HEK293 (cell line): ENCODE results near the gene MIB2.

Source experiments
- CTCF ChIA-PET: fragments of 350-600 bp; formaldehyde crosslinking; extraction: SDS; loops from one replicate; lab custom pipeline; 2021; ENCODE audit warnings: antibody characterized with exemption; lab: Yijun Ruan, JAX
- POLR2A ChIA-PET: fragments of 300-600 bp; formaldehyde crosslinking; extraction: SDS; loops from one replicate; lab custom pipeline; 2020; ENCODE audit warnings: antibody characterized with exemption, inconsistent platforms; lab: Yijun Ruan, JAX
- H3K27ac ChIP-seq: fragments of 200-500 bp; sonication (Bioruptor generic); 2 replicates; pipeline ENCODE4 v1.5.1; 2014; ENCODE audit warnings: low read depth, low read length, control low read depth, inconsistent platforms; ENCODE audit errors: extremely low read depth
- H3K36me3 ChIP-seq, 2 experiments: fragments of 200-500 bp in 1 of 2; sonication (Bioruptor generic) in 1 of 2; 1 replicate in 1 of 2; 2 replicates in 1 of 2; pipeline ENCODE4 v1.5.1; 2014 to 2017; ENCODE audit warnings: inconsistent platforms in 2 of 2, low read length in 2 of 2; ENCODE audit not compliant: control insufficient read depth in 2 of 2, insufficient read depth in 1 of 2
- H3K4me1 ChIP-seq: fragments of 200-500 bp; sonication (Bioruptor generic); 2 replicates; pipeline ENCODE4 v1.5.1; 2014; ENCODE audit warnings: mild to moderate bottlenecking, low read length, inconsistent platforms; ENCODE audit not compliant: control insufficient read depth, insufficient read depth
- H3K4me3 ChIP-seq: 2 replicates; pipeline ENCODE4 v1.5.1; 2011; ENCODE audit warnings: low read depth, mild to moderate bottlenecking, control low read depth, low read length, moderate library complexity
- H3K9me3 ChIP-seq: fragments of 200-500 bp; sonication (Bioruptor generic); 2 replicates; pipeline ENCODE4 v1.5.1; 2014; ENCODE audit warnings: low read depth, low read length, inconsistent platforms; ENCODE audit not compliant: control insufficient read depth, insufficient read depth
- REST ChIP-seq: fragments of 450-650 bp; formaldehyde crosslinking; IDR thresholded peaks from 2 replicates; pipeline ENCODE4 v1.5.1; 2016; ENCODE audit warnings: missing biosample characterization, missing genetic modification characterization
- SALL2 ChIP-seq: fragments of 450-650 bp; formaldehyde crosslinking; IDR thresholded peaks from 2 replicates; pipeline ENCODE4 v1.5.0; 2017; ENCODE audit warnings: missing biosample characterization, mild to moderate bottlenecking, missing genetic modification characterization, borderline replicate concordance
- ZBTB26 ChIP-seq: fragments of 450-650 bp; formaldehyde crosslinking; optimal IDR thresholded peaks from 2 replicates; pipeline ENCODE3; 2016; ENCODE audit warnings: missing biosample characterization, mild to moderate bottlenecking, missing genetic modification characterization
- ZBTB6 ChIP-seq: fragments of 450-650 bp; formaldehyde crosslinking; IDR thresholded peaks from 2 replicates; pipeline ENCODE4 v1.5.1; 2017; ENCODE audit warnings: missing biosample characterization, missing genetic modification characterization
- ZFHX2 ChIP-seq: fragments of 450-650 bp; formaldehyde crosslinking; conservative IDR thresholded peaks from 2 replicates; pipeline ENCODE4 v1.5.1; 2016; ENCODE audit warnings: missing biosample characterization, missing genetic modification characterization
- ZNF211 ChIP-seq: fragments of 450-650 bp; formaldehyde crosslinking; IDR thresholded peaks from 2 replicates; pipeline ENCODE4 v1.5.1; 2016; ENCODE audit warnings: low read depth, missing biosample characterization, missing genetic modification characterization
- ZNF223 ChIP-seq: fragments of 450-650 bp; formaldehyde crosslinking; IDR thresholded peaks from 2 replicates; pipeline ENCODE4 v1.5.1; 2016; ENCODE audit warnings: missing biosample characterization, missing genetic modification characterization
- ZNF274 ChIP-seq, 2 experiments: fragments of 200-500 bp in 1 of 2; fragments of 450-650 bp in 1 of 2; sonication (Bioruptor generic) in 1 of 2; formaldehyde crosslinking in 1 of 2; IDR thresholded peaks; 2 replicates each; pipeline versions ENCODE4 v1.5.1 to v1.6.1; 2014 to 2016; ENCODE audit warnings: borderline replicate concordance in 1 of 2, inconsistent platforms in 1 of 2, low read length in 1 of 2, missing biosample characterization in 1 of 2, missing genetic modification characterization in 1 of 2
- ZNF335 ChIP-seq: fragments of 450-650 bp; formaldehyde crosslinking; conservative IDR thresholded peaks from 2 replicates; pipeline ENCODE4 v1.5.1; 2016; ENCODE audit warnings: missing biosample characterization, missing genetic modification characterization
- ZNF398 ChIP-seq: fragments of 450-650 bp; formaldehyde crosslinking; IDR thresholded peaks from 2 replicates; pipeline ENCODE4 v1.5.1; 2017; ENCODE audit warnings: missing biosample characterization, missing genetic modification characterization

The MIB2 gene

GRCh38 chr1:1599030-1599934 lies 16.0 kb upstream of the MIB2 start:
- Histone ChIP-seq H3K9me3 (no peaks in the 10 kb centered on the region), H3K36me3 (no peaks in the 10 kb centered on the region), H3K4me1 (peaks cover 6% of the 10 kb centered on the region; the same call in 1 of the 2 replicates), H3K27ac (peak overlapping the region; percentile 32; the same call in 1 of the 2 replicates), H3K4me3 (no peak overlapping the region; the same call in 1 of the 2 replicates)
- ChIA-PET CTCF (interaction anchor here (0.5 kb wide), 1 partner anchor 41 kb away, joined by 5 read pairs; no protein-coding TSS in a partner anchor), POLR2A (no interaction called here)
- TF ChIP-seq ZNF211 (tag by site-specific recombination): no peak
- peak; percentile 32; the same call in 1 of the 2 replicates for TF ChIP-seq ZBTB6 (tag by site-specific recombination)

GRCh38 chr1:1599935-1600860 lies 15.1 kb upstream of the MIB2 start, which contains the start of gene FNDC10:
FNDC10 (minus strand) TSS chr1:1600135; CDS start chr1:1600015, 120 bp downstream.
- Histone ChIP-seq H3K4me1 (peaks cover 6% of the 10 kb centered on the region; the same call in 1 of the 2 replicates), H3K9me3 (no peaks in the 10 kb centered on the region), H3K4me3 (peak within 1 kb of the TSS; percentile 23), H3K27ac (peak within 1 kb of the TSS; percentile 32; the same call in 1 of the 2 replicates), H3K36me3 (no peaks in the 10 kb centered on the region)
- TF ChIP-seq ZFHX2 (tag by site-specific recombination) (0 out of 2 replicates have a peak, but pooled peaks have one; percentile 4), ZNF274 (IDR thresholded peaks at IDR 0.05; ENCODE audit: low read length) (no peak), ZNF274 (tag by site-specific recombination; IDR thresholded peaks at IDR 0.05; ENCODE audit: borderline replicate concordance) (no peak), REST (tag by site-specific recombination) (peak; percentile 95), ZNF335 (tag by site-specific recombination) (peak; percentile 58), ZNF398 (tag by site-specific recombination) (peak; percentile 38; the same call in 1 of the 2 replicates), SALL2 (tag by site-specific recombination) (no peak), ZBTB26 (tag by site-specific recombination) (peak; percentile 37), ZNF223 (tag by site-specific recombination) (0 out of 2 replicates have a peak, but pooled peaks have one; percentile 52)
- ChIA-PET CTCF (no interaction called here), POLR2A (no interaction called here)
